ENCODE measurements around the gene ITGAX. TPM values are rescaled to one million over a fixed set of nuclear protein-coding genes. Genes with fewer than 3 reads are reported as not detected.

The ITGAX gene
- total RNA-seq, 1 experiment from 2014 or later = 0.14 TPM

DNA sequence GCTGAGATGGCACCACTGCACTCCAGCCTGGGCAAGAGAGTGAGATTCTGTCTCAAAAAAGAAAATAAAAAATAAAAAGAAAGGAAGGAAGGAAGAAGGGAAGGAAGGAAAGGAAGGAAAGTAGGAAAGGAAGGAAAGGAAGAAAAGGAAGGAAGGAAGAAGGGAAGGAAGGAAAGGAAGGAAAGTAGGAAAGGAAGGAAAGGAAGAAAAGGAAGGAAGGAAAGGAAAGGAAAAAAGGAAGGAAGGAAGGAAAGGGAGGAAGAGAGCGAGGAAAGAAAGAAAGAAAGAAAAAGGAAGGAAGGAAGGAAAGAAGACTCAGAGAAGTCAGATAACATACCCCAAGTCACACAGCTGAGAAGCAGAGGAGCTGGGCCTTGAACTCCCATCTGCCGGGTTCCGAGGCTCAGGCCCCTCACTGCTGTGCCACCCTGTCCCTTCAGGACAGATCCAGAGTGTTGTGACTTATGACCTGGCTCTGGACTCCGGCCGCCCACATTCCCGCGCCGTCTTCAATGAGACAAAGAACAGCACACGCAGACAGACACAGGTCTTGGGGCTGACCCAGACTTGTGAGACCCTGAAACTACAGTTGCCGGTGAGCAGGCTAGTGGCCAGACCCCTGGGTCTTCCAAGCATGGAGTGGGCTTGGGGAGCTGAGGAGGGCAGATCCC is 30.9 kb upstream of the ITGAX start:
- H3K4me3 Mint-ChIP-seq (ENCODE audit: unreplicated experiment) = no peak overlapping the region
- ChIA-PET CTCF (no interaction called here), POLR2A (no interaction called here)
- H3K27ac Mint-ChIP-seq (ENCODE audit: low read depth, unreplicated experiment) = no peak overlapping the region
- peaks cover 10% of the 10 kb centered on the region for H3K9me3 Mint-ChIP-seq (ENCODE audit: unreplicated experiment)
- TF ChIP-seq CTCF (IDR thresholded peaks at IDR 0.05; ENCODE audit: unreplicated experiment) = no peak
- intact Hi-C loops (cut with micrococcal nuclease) = no loop called here
- H3K27me3 Mint-ChIP-seq (ENCODE audit: insufficient read depth, unreplicated experiment) = peaks cover 1% of the 10 kb centered on the region
- H3K36me3 Mint-ChIP-seq (ENCODE audit: insufficient read depth, unreplicated experiment) = no peaks in the 10 kb centered on the region
- no TSS peak for BruUV-seq (replicated peaks)
- no peak for DNase-seq (ENCODE audit: unreplicated experiment)
- no peaks in the 10 kb centered on the region for H3K4me1 Mint-ChIP-seq (ENCODE audit: insufficient read depth, unreplicated experiment)

- Mint-ChIP-seq H3K27ac (ENCODE audit: low read depth, unreplicated experiment) (no peak overlapping the region), H3K4me1 (ENCODE audit: insufficient read depth, unreplicated experiment) (no peaks in the 10 kb centered on the region), H3K36me3 (ENCODE audit: insufficient read depth, unreplicated experiment) (no peaks in the 10 kb centered on the region), H3K27me3 (ENCODE audit: insufficient read depth, unreplicated experiment) (peaks cover 4% of the 10 kb centered on the region), H3K4me3 (ENCODE audit: unreplicated experiment) (no peak overlapping the region), H3K9me3 (ENCODE audit: unreplicated experiment) (peaks cover 10% of the 10 kb centered on the region)
- no peak for DNase-seq (ENCODE audit: unreplicated experiment)
- intact Hi-C loops (cut with micrococcal nuclease) = no loop called here
- TF ChIP-seq CTCF (IDR thresholded peaks at IDR 0.05; ENCODE audit: unreplicated experiment) = no peak
- ChIA-PET POLR2A (no interaction called here), CTCF (no interaction called here)
- no TSS peak for BruUV-seq (replicated peaks)
Observed at GRCh38 chr16:31325171-31325570, 29.8 kb upstream of the ITGAX start.

- Mint-ChIP-seq H3K36me3 (ENCODE audit: insufficient read depth, unreplicated experiment) (no peaks in the 10 kb centered on the region), H3K4me1 (ENCODE audit: insufficient read depth, unreplicated experiment) (peaks cover 7% of the 10 kb centered on the region), H3K4me3 (ENCODE audit: unreplicated experiment) (no peak overlapping the region), H3K27ac (ENCODE audit: low read depth, unreplicated experiment) (no peak overlapping the region), H3K27me3 (ENCODE audit: insufficient read depth, unreplicated experiment) (peaks cover 25% of the 10 kb centered on the region), H3K9me3 (ENCODE audit: unreplicated experiment) (peaks cover 5% of the 10 kb centered on the region)
- ChIA-PET POLR2A (interaction anchor here (0.8 kb wide), 1 partner anchor 148 kb away, joined by 4 read pairs; the partner anchor contains the start of gene FUS), CTCF (no interaction called here)
- no peak for DNase-seq (ENCODE audit: unreplicated experiment)
- no peak for TF ChIP-seq CTCF (IDR thresholded peaks at IDR 0.05; ENCODE audit: unreplicated experiment)
- no TSS peak for BruUV-seq (replicated peaks)
- intact Hi-C loops (cut with micrococcal nuclease) = no loop called here
Observed at GRCh38 chr16:31327646-31328225, 27.2 kb upstream of the ITGAX start.

GRCh38 chr16:31328322-31329052 is 26.5 kb upstream of the ITGAX start:
- Mint-ChIP-seq H3K27ac (ENCODE audit: low read depth, unreplicated experiment) (no peak overlapping the region), H3K9me3 (ENCODE audit: unreplicated experiment) (no peaks in the 10 kb centered on the region), H3K27me3 (ENCODE audit: insufficient read depth, unreplicated experiment) (peaks cover 25% of the 10 kb centered on the region), H3K36me3 (ENCODE audit: insufficient read depth, unreplicated experiment) (no peaks in the 10 kb centered on the region), H3K4me1 (ENCODE audit: insufficient read depth, unreplicated experiment) (peaks cover 7% of the 10 kb centered on the region), H3K4me3 (ENCODE audit: unreplicated experiment) (no peak overlapping the region)
- intact Hi-C loops (cut with micrococcal nuclease) = no loop called here
- ChIA-PET POLR2A (no interaction called here), CTCF (no interaction called here)
- TF ChIP-seq CTCF (IDR thresholded peaks at IDR 0.05; ENCODE audit: unreplicated experiment) = no peak
- DNase-seq (ENCODE audit: unreplicated experiment) = no peak
- BruUV-seq (replicated peaks) = no TSS peak
